Fibroblast of upper back skin (primary cell): Measurements from ENCODE around the gene RNF151.

ENCODE experiments used
- DNase-seq: peaks from one replicate; pipeline ENCODE4 v3.0.0-alpha.2; 2013

RNF151 gene

GRCh38 chr16:1978476-1979120 is 11.9 kb downstream of the RNF151 start:
- DNase-seq, result no peak

- no peak for DNase-seq
Measured at GRCh38 chr16:1979271-1980029, 12.8 kb downstream of the RNF151 start.

GRCh38 chr16:1980030-1980769 is 13.5 kb downstream of the RNF151 start:
- no peak for DNase-seq

- no peak for DNase-seq
Measured at GRCh38 chr16:1980770-1981087, 14.1 kb downstream of the RNF151 start.

GRCh38 chr16:1981398-1981836 is 14.8 kb downstream of the RNF151 start, which contains the start of gene NOXO1:
Gene NOXO1 (minus strand): TSS chr16:1981469. CDS start chr16:1981179, 290 bp downstream.
- DNase-seq, result no peak

GRCh38 chr16:1982013-1982433 is 15.4 kb downstream of the RNF151 start:
- no peak for DNase-seq

GRCh38 chr16:1982991-1983543 is 16.4 kb downstream of the RNF151 start:
- DNase-seq, result no peak

GRCh38 chr16:1983544-1984346 is 17.1 kb downstream of the RNF151 start, which contains the start of gene GFER:
Gene GFER (plus strand): TSS chr16:1984193. CDS start chr16:1984219, 26 bp downstream.
- DNase-seq, result peak; percentile 89

GRCh38 chr16:1984347-1985225 is 17.9 kb downstream of the RNF151 start:
- DNase-seq, result peak; percentile 6

GRCh38 chr16:1985466-1986150 is 19.0 kb downstream of the RNF151 start:
- DNase-seq, result no peak

- no peak for DNase-seq
Measured at GRCh38 chr16:1987198-1987597, 20.5 kb downstream of the RNF151 start.

- no peak for DNase-seq
Measured at GRCh38 chr16:1989209-1990100, 22.8 kb downstream of the RNF151 start, which contains the start of gene SYNGR3. Gene SYNGR3 (plus strand): TSS chr16:1989970. CDS start chr16:1990103, 133 bp downstream.

- DNase-seq, result no peak
Measured at GRCh38 chr16:1990101-1990350, 23.4 kb downstream of the RNF151 start.

GRCh38 chr16:1990351-1991134 is 23.9 kb downstream of the RNF151 start:
- DNase-seq, result no peak

GRCh38 chr16:1991135-1991551 is 24.5 kb downstream of the RNF151 start:
- no peak for DNase-seq

GRCh38 chr16:1991588-1991947 is 24.9 kb downstream of the RNF151 start:
- no peak for DNase-seq

GRCh38 chr16:1991948-1992703 is 25.5 kb downstream of the RNF151 start:
- peak; percentile 92 for DNase-seq

GRCh38 chr16:1992704-1993317 is 26.2 kb downstream of the RNF151 start:
- no peak for DNase-seq
